Stimulated activated naive CD8-positive, alpha-beta T cell treated with anti-CD3 and anti-CD28 coated beads, Interleukin-15, amount 100 ng/mL, for 72 hours (primary cell): Measurements from ENCODE around the gene PVR.
"Not testable (repeated sequence)": the region's sequence is repeated elsewhere in the genome, so short reads cannot be mapped to it uniquely, and the experiment has no call there.

Experiments used
- ATAC-seq: fragments of 150-1000 bp; cut with Tn5 transposase; 2 replicates; pipeline ENCODE4 v1.10.0; 2021; ENCODE audit warnings: mild to moderate bottlenecking, moderate library complexity
- DNase-seq, 2 donors: peaks; one replicate each; pipeline ENCODE4 v3.0.0; 2021 to 2022
- H3K27ac Mint-ChIP-seq, 2 donors: one replicate each; pipeline ENCODE4 v1.8.0; 2022; ENCODE audit warnings: mild to moderate bottlenecking in 2 of 2, mixed read lengths in 2 of 2, moderate library complexity in 2 of 2
- H3K27me3 Mint-ChIP-seq: one replicate; pipeline ENCODE4 v1.8.0; 2022; ENCODE audit warnings: mixed read lengths
- H3K4me1 Mint-ChIP-seq: one replicate; pipeline ENCODE4 v1.8.0; 2022; ENCODE audit warnings: mild to moderate bottlenecking, mixed read lengths
- H3K4me3 Mint-ChIP-seq, 2 donors: one replicate each; pipeline ENCODE4 v1.8.0; 2022; ENCODE audit warnings: mild to moderate bottlenecking in 2 of 2, mixed read lengths in 2 of 2, moderate library complexity in 1 of 2
- H3K9me3 Mint-ChIP-seq, 2 donors: one replicate each; pipeline ENCODE4 v1.8.0; 2022; ENCODE audit warnings: mixed read lengths in 2 of 2

The PVR gene

DNA sequence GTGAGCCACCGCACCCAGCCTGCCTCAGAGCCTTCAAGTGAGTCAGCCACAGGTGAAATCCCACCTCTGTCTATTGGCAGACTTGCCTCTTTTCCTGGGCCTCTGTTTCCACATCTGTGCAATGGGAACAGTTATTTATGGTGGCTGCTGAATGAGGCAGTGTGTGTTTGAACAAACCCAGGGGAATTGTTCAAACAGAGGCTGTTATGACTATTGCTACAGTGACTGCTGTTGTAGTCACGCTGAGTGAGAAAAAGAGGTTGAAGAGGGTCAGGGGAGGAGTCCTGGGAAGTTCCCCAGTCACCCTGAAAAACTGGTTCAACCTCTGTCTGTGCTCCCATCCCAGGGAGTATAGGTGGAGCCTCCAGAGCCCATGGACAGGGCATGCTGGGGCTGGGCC, 27.7 kb downstream of the PVR start, which contains the start of gene CEACAM19:
CEACAM19 (plus strand) TSS at position 83 of the 400 bp plus-strand sequence. CDS start 450 bp downstream, outside the sequence.
- Mint-ChIP-seq H3K27me3 (no peaks in the 10 kb centered on the region), H3K4me1 (no peaks in the 10 kb centered on the region), H3K4me3 (no peak within 1 kb of the TSS), H3K9me3 (no peaks in the 10 kb centered on the region), H3K27ac (no peak within 1 kb of the TSS)
- ATAC-seq (no peak), DNase-seq (no peak)

DNA sequence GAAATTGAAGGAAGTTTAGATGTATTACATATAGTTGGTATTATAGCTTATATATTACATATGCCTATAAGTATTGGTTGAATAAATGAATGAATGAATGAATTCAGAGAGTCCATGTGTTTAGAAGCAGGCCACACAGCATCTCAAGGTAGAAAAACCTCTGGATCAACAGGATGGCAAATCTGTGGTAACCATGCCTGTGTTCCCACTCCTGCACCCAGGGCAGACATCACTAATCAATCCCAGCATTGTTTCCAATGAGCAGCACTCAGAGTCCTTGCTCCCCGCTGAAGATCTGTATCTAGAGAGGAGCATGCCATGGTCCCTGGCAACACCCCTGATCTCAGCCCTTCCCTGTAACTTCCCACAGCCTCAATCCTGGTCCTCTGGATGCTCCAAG, 28.5 kb downstream of the PVR start:
- ATAC-seq (no peak), DNase-seq (no peak)
- no peaks in the 10 kb centered on the region for H3K27me3 Mint-ChIP-seq
- no peaks in the 10 kb centered on the region for H3K4me1 Mint-ChIP-seq
- no peak overlapping the region for H3K4me3 Mint-ChIP-seq
- H3K27ac Mint-ChIP-seq, result peak overlapping the region in 1 of 2 donors; percentile 12
- H3K9me3 Mint-ChIP-seq, result no peaks in the 10 kb centered on the region

DNA sequence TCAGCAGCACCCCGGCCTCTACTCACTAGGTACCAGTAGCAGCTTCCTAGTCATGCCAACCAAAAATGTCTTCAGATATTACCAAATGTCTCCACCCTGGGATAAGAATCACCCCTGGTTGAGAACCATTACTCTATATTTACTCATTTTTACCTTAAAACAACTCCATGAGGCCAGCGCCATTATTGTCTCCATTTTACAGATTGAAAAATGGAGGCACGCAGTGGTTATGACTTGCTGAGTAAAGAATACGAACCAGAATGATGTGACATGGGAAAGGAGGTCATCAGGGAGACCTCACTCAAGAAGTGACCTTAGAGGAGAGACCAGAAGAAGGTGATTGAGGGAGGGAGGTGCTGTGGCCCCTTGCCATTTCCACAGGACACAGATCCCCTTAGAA, 29.8 kb downstream of the PVR start:
- H3K4me1 Mint-ChIP-seq, result no peaks in the 10 kb centered on the region
- H3K9me3 Mint-ChIP-seq, result no peaks in the 10 kb centered on the region
- DNase-seq (no peak), ATAC-seq (no peak)
- H3K27ac Mint-ChIP-seq, result peak overlapping the region in 1 of 2 donors; percentile 36
- H3K27me3 Mint-ChIP-seq, result no peaks in the 10 kb centered on the region
- H3K4me3 Mint-ChIP-seq, result no peak overlapping the region

DNA sequence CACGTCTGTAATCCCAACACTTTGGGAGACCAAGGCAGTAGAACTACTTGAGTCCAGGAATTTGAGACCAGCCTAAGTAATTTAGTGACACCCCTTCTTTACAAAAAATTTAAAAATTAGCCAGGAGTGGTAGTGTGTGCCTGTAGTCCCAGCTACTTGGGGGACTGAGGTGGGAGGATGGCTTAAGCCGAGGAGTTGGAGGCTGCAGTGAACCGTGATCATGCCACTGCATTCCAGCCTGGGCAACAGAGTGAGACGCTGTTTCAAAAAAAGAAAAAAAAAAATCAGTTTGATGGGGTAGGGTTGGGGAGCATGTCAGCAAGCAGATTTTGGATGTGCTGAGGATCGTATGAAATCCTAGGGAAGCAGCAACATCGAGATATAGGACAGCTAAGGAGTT, 31.8 kb downstream of the PVR start:
- DNase-seq (no peak), ATAC-seq (no peak)
- Mint-ChIP-seq H3K9me3 (no peaks in the 10 kb centered on the region), H3K27ac (no peak overlapping the region), H3K27me3 (no peaks in the 10 kb centered on the region), H3K4me1 (no peaks in the 10 kb centered on the region), H3K4me3 (no peak overlapping the region)

DNA sequence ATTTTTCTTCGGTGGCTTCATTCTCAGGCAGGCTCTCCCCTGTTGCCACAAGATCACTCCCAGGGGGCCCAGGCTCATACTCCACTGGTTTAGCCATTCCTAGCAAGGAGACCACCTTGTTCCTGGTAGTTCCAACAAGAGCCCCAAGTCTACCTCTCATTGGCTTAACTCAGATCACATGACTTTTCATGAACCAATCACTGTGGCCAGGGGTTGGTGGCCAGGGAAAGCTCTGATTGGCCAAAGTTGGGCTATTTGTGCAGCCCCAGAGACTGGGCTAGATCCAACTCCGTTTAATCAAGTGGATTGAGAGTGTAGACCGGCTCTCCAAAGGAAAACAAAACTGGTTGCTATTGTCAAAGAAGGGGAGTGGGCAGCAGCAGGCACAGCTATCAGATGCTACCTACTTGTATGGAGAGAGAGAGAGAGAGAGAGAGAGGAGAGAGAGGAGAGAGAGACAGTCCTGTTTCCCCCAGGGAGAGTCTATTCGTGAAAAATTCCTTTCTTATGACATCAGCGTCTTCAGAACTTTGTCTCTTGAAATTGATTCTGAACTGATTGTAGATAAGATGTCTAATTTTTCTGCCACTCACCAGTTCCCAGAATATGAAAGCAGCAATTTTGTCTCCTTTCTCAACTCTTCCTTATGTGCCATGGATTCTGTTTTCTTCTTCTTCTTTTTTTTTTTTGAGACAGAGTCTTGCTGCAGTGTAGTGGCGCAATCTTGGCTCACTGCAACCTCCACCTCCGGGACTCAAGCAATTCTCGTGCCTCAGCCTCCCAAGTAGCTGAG, 33.5 kb downstream of the PVR start:
- H3K9me3 Mint-ChIP-seq, result no peaks in the 10 kb centered on the region
- H3K4me3 Mint-ChIP-seq, result no peak overlapping the region
- ATAC-seq (no peak), DNase-seq (no peak)
- H3K27ac Mint-ChIP-seq, result no peak overlapping the region
- H3K4me1 Mint-ChIP-seq, result no peaks in the 10 kb centered on the region
- no peaks in the 10 kb centered on the region for H3K27me3 Mint-ChIP-seq

DNA sequence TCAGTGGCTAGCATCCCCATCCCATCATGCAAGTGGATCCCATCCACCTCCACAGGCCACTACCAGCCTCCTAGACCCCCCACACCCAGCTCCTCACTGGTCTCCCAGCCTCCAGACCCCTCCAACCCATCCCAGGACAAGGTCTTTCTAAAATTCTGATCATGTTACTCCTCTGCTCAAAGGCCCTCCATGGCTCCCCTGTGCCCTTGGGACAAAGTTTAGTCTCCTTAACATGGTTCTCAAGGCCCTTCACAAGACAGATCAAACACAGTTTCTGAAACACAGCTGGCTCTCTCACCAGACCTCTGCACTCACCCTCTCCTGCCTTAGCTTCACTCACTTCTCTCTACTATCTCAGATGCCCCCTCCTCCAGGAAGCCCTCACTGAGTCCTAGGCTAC, 36.8 kb downstream of the PVR start:
- DNase-seq, result no peak
- Mint-ChIP-seq H3K27ac (peak overlapping the region; percentile 43 to 47), H3K27me3 (peaks cover 7% of the 10 kb centered on the region), H3K4me3 (no peak overlapping the region), H3K9me3 (no peaks in the 10 kb centered on the region), H3K4me1 (peaks cover 27% of the 10 kb centered on the region)
- ATAC-seq, result no peak

DNA sequence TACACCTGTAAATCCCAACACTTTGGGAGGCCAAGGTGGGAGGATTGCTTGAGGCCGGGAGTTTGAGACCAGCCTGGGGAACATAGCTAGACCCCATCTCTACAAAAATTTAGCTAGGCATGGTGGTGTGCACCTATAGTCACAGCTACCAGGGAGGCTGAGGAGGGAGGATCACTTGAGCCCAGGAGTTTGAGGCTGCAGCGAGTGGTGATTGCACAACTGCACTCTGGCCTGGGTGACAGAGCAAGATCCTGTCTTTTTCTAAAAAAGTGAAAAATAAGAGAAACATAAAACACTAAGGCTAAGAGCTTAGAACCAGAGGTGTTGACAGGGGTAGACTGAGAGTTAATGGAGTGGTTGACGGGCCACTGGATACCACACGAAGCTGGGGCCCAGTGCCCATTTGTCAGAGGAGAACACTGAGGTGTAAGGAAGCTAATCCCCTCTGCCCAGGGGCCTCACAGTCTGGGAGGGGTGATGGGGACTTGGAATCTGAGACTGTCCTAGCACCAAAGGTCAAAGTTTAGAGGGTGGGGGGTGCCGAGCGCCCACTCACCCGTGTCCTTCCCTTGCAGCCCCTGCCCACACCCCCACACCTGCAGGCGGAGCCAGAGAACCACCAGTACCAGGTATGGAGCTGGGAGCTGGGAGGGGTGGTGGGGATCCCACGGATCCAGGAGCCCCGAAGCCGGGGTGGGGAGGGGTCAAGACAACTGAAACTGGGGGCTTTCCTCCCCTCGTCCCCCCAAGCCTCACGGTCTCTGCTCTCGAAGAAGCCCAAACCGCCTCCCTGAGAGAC, 38.5 kb downstream of the PVR start:
- DNase-seq (no peak), ATAC-seq (no peak)
- H3K4me1 Mint-ChIP-seq, result peaks cover 38% of the 10 kb centered on the region
- H3K9me3 Mint-ChIP-seq, result no peaks in the 10 kb centered on the region
- H3K4me3 Mint-ChIP-seq, result no peak overlapping the region
- H3K27me3 Mint-ChIP-seq, result peaks cover 15% of the 10 kb centered on the region
- H3K27ac Mint-ChIP-seq, result peak overlapping the region in 1 of 2 donors; percentile 31

DNA sequence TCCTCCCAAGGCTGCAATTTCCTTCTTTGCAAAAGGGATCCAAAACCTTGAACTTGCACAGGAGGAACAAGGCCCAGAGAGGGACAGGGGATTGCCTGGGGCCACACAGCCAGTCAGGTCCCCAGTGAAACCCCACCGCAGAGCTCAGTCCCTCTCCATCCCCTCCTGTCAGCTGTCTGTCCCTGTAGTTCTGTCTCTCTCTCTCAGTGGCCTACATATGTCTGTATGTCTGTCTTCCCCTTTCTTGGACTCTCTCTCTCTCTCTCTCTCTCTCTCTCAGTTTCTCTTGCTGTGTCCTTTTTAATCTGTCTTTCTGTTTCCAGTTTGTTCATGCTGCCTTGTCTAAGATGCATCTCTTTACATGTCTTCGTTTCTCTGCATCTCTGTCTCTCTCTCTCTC, 39.1 kb downstream of the PVR start:
- Mint-ChIP-seq H3K27me3 (peaks cover 18% of the 10 kb centered on the region), H3K27ac (peak overlapping the region in 1 of 2 donors; percentile 0), H3K9me3 (no peaks in the 10 kb centered on the region), H3K4me3 (no peak overlapping the region), H3K4me1 (peaks cover 38% of the 10 kb centered on the region)
- ATAC-seq, result no peak
- DNase-seq, result no peak

DNA sequence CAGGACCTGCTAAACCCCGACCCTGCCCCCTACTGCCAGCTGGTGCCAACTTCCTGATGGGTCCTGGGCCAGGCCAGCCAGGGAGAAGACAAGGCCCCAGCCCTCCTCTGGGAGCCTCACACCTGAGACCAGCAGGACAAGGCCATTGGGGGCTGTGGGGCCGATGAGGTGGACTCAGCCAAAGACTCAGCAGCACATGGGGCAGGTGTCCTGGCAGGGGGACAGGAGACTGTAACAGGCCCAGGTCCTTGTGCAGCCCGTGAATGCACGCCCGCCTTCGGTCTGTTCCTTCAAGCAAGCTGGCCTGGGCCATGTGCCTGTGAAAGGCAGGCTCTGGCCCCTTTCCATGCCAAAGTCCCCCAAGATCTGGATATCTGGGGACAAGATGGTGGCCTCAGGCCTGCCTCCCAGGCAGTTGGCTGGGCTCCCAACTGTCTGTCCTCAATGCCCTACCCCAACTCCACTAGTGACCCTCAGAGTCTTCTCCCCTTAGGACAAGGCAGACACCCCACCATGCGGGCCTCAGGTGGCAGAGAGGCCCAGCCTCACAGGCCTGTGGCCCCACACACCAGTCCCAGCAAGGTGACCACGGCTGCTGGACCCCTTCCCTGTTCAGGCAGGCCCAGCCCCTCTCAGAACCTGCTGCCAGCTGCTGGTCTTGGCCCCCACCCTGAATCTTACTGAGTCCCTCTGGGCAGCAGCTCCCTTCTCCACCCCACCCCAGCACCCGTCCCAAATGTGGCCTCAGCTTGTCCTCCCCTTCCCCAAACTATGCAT, 39.9 kb downstream of the PVR start:
- DNase-seq (no peak), ATAC-seq (no peak)
- peaks cover 26% of the 10 kb centered on the region for H3K27me3 Mint-ChIP-seq
- no peak overlapping the region for H3K4me3 Mint-ChIP-seq
- H3K9me3 Mint-ChIP-seq, result no peaks in the 10 kb centered on the region
- H3K27ac Mint-ChIP-seq, result no peak overlapping the region
- H3K4me1 Mint-ChIP-seq, result peaks cover 40% of the 10 kb centered on the region

DNA sequence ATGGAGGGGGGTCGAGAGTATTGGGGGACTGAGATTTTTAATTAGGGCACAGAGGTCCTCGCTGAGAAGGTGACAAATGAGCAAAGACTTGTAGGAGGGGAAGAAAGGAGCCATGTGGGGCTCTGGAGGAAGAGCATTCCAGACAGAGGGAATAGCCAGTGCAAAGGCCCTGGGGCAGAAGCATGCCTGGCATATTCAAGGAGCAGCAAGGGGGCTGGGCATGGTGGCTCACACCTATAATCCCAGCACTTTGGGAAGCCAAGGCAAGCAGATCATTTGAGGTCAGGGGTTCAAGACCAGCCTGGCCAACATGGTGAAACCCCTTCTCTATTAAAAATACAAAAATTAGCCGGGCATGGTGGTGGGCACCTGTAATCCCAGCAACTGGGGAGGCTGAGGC, 40.7 kb downstream of the PVR start:
- DNase-seq, ATAC-seq, H3K4me3 Mint-ChIP-seq, H3K9me3 Mint-ChIP-seq: not testable (repeated sequence)
- peaks cover 31% of the 10 kb centered on the region for H3K27me3 Mint-ChIP-seq
- H3K4me1 Mint-ChIP-seq, result peaks cover 47% of the 10 kb centered on the region
- H3K27ac Mint-ChIP-seq, result peak overlapping the region; percentile 13 to 62

DNA sequence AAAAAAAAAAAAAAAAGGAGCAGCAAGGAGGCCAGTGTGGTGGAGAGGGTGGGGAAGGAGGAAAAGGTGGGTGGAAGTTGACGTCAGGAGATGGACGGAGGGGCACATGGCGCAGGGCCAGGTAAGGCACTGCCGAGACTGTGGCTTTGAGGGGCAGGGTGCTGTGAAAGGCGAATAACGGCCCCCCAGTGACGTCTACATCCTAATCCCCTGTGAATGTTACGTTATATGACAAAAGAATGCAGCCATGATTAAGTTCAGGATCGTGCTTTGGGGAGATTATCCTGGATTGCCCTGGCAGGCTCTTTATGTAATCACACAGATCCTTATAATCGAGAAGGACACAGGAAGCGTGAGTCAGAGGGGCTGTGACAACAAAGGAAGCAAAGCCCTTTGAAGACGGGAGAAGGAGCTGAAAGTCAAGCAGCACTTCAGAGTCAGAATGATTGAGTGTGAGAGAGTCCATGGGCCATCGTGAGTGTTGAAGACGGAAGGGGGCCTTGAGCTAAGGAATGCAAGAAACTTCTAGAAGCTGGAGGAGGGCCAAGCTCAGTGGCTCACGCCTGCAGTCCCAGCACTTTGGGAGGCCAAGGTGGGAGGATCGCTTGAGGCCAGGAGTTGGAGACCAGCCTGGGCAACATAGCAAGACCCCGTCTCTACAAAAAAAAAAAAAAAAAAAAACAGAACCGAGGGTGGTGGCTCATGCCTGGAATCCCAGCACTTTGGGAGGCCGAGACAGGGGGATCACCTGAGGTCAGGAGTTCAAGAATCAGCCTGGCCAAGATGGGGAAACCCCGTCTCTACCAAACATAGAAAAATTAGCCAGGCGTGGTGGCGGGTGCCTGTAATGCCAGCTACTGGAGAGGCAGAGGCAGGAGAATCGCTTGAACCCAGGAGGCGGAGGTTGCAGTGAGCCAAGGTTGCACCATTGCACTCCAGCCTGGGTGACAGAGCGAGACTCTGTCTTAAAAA, 41.5 kb downstream of the PVR start:
- H3K27ac Mint-ChIP-seq, result peak overlapping the region in 1 of 2 donors; percentile 62
- H3K4me3 Mint-ChIP-seq, result peak overlapping the region; percentile 11 to 52
- ATAC-seq (peak; percentile 64), DNase-seq (peak in 1 of 2 donors; percentile 38)
- peaks cover 55% of the 10 kb centered on the region for H3K4me1 Mint-ChIP-seq
- no peaks in the 10 kb centered on the region for H3K9me3 Mint-ChIP-seq
- peaks cover 31% of the 10 kb centered on the region for H3K27me3 Mint-ChIP-seq

DNA sequence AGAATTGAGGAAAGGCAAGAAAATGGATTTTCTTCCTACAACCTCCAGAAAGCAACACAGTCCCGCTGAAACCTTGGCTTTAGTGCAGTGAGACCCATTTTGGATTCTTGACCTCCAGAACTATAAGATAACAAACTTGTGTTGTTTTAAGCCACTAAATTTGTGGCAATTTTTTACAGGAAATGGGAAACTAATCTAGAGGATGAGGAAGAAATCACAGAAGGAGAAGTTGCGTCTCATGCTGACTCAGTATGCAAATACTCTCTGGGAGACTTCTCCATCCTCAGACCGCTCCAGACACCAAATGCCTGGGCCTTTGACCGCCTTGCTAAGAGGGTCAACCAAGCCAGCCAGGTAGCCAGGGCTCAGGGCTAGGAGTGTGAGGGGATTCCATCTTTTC, 42.2 kb downstream of the PVR start:
- DNase-seq (no peak), ATAC-seq (no peak)
- Mint-ChIP-seq H3K27ac (no peak overlapping the region), H3K27me3 (peaks cover 31% of the 10 kb centered on the region), H3K9me3 (no peaks in the 10 kb centered on the region), H3K4me3 (no peak overlapping the region), H3K4me1 (peaks cover 55% of the 10 kb centered on the region)

DNA sequence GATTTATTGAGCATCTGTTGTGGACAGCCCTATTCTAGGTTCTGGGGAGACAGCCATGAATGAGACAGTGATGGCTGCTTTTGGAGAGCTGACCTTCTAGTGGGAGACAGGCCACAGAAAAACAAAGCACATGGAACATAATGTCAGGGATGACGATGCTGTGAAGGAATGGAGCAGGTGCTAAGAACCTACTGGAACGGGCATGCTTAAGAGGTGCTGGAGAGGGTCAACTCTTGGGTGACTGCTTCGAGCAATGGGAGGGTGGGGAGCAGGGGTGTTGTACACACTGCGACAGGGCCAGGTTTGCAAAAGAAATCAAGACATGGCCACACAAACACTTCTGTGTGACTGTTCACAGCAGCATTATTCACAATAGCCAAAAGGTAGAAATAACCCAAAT, 43.2 kb downstream of the PVR start:
- H3K4me1 Mint-ChIP-seq, result peaks cover 61% of the 10 kb centered on the region
- ATAC-seq, result no peak
- H3K4me3 Mint-ChIP-seq, result no peak overlapping the region
- H3K27me3 Mint-ChIP-seq, result peaks cover 31% of the 10 kb centered on the region
- no peak overlapping the region for H3K27ac Mint-ChIP-seq
- DNase-seq, result no peak
- no peaks in the 10 kb centered on the region for H3K9me3 Mint-ChIP-seq

DNA sequence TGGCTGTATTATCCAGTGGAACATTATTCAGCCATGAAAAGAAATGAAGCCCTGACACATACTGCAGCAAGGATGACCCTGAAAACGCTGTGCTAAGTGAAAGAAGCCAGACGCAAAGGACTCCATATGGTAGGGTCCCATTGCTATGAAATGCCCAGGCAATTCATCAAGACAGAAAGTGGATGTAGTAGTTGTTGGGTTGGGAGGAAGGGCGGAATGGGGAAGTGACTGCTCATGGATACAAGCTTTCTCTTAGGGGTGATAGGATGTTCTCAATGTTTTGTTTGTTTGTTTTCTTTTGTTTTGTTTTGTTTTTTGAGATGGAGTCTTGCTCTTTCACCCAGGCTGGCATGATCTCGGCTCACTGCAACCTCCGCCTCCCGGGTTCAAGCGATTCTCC, 44.2 kb downstream of the PVR start:
- H3K27ac Mint-ChIP-seq, result no peak overlapping the region
- H3K4me3 Mint-ChIP-seq, result no peak overlapping the region
- peaks cover 31% of the 10 kb centered on the region for H3K27me3 Mint-ChIP-seq
- H3K4me1 Mint-ChIP-seq, result peaks cover 69% of the 10 kb centered on the region
- no peaks in the 10 kb centered on the region for H3K9me3 Mint-ChIP-seq
- DNase-seq (no peak), ATAC-seq (no peak)
